SK-N-SH (cell line): ENCODE data around the gene DCAF8. TPM values are rescaled to one million over a fixed set of nuclear protein-coding genes. Genes with fewer than 3 reads are reported as not detected.

Experiments used
- CTCF ChIA-PET: fragments of 300-600, 350-600 bp; formaldehyde crosslinking; extraction: SDS; loops from one replicate; lab custom pipeline; 2021; lab: Yijun Ruan, JAX
- POLR2A ChIA-PET: fragments of 350-600 bp; sonication (Branson Sonifier 250); formaldehyde crosslinking; extraction: SDS; loops from one replicate; lab custom pipeline; 2020; ENCODE audit warnings: antibody characterized with exemption, inconsistent platforms; lab: Yijun Ruan, JAX
- DNase-seq: peaks from one replicate; pipeline ENCODE4 v3.0.0; 2012
- H2AFZ ChIP-seq: fragments of 200-600 bp; sonication (generic); 2 replicates; pipeline ENCODE4 v1.8.1; 2016; ENCODE audit warnings: antibody characterized with exemption, mild to moderate bottlenecking, low read depth
- H3F3A ChIP-seq: fragments of 200-600 bp; sonication (generic); replicated peaks from 2 replicates; pipeline ENCODE3; 2016; ENCODE audit warnings: antibody characterized with exemption, mild to moderate bottlenecking; ENCODE audit not compliant: insufficient read depth
- H3K27ac ChIP-seq, 2 experiments: fragments of 200-500 bp in 1 of 2; fragments of 200-600 bp in 1 of 2; sonication (Bioruptor generic) in 1 of 2; sonication (generic), shearing (Covaris generic) in 1 of 2; 2 replicates each; pipeline versions ENCODE4 v1.5.1 to v1.6.1; 2014 to 2016; ENCODE audit warnings: low read depth in 2 of 2, inconsistent platforms in 1 of 2, low read length in 1 of 2, mild to moderate bottlenecking in 1 of 2, mixed read lengths in 1 of 2
- H3K27me3 ChIP-seq: fragments of 200-600 bp; sonication (generic), shearing (Covaris generic); 2 replicates; pipeline ENCODE4 v1.6.1; 2016; ENCODE audit warnings: mixed run types; ENCODE audit not compliant: insufficient read depth
- H3K36me3 ChIP-seq, 2 experiments: fragments of 200-500 bp in 1 of 2; fragments of 200-600 bp in 1 of 2; sonication (Bioruptor generic) in 1 of 2; sonication (generic) in 1 of 2; replicated peaks in 1 of 2; 2 replicates each; pipeline versions ENCODE3 to v1.5.1; 2014 to 2016; ENCODE audit warnings: low read length in 1 of 2, mild to moderate bottlenecking in 1 of 2; ENCODE audit not compliant: insufficient read depth in 2 of 2, control insufficient read depth in 1 of 2
- H3K4me1 ChIP-seq, 2 experiments: fragments of 200-500 bp in 1 of 2; fragments of 200-600 bp in 1 of 2; sonication (Bioruptor generic) in 1 of 2; sonication (generic), shearing (Covaris generic) in 1 of 2; 2 replicates each; pipeline versions ENCODE4 v1.5.1 to v1.6.1; 2014 to 2016; ENCODE audit warnings: low read depth in 1 of 2, low read length in 1 of 2, mixed run types in 1 of 2; ENCODE audit not compliant: insufficient read depth in 2 of 2, control insufficient read depth in 1 of 2
- H3K4me2 ChIP-seq: fragments of 200-600 bp; sonication (generic), shearing (Covaris generic); 2 replicates; pipeline ENCODE4 v1.6.1; 2017; ENCODE audit warnings: mixed run types
- H3K4me3 ChIP-seq, 2 experiments: fragments of 200-500 bp in 1 of 2; fragments of 200-600 bp in 1 of 2; sonication (Bioruptor generic) in 1 of 2; sonication (generic), shearing (Covaris generic) in 1 of 2; 2 replicates each; pipeline versions ENCODE4 v1.5.1 to v1.8.1; 2014 to 2016; ENCODE audit warnings: low read depth in 2 of 2, inconsistent platforms in 1 of 2, low read length in 1 of 2, mild to moderate bottlenecking in 1 of 2, mixed read lengths in 1 of 2, moderate library complexity in 1 of 2
- H3K79me2 ChIP-seq: fragments of 200-600 bp; sonication (generic); 2 replicates; pipeline ENCODE4 v1.8.1; 2017; ENCODE audit warnings: mild to moderate bottlenecking; ENCODE audit not compliant: insufficient read depth
- H3K9ac ChIP-seq: fragments of 200-600 bp; sonication (generic); 2 replicates; pipeline ENCODE4 v1.6.1; 2017; ENCODE audit warnings: mixed run types
- H3K9me2 ChIP-seq: fragments of 200-600 bp; sonication (generic); 2 replicates; pipeline ENCODE4 v1.6.1; 2017; ENCODE audit warnings: mixed run types
- H3K9me3 ChIP-seq: fragments of 200-600 bp; sonication (generic); 2 replicates; pipeline ENCODE4 v1.6.1; 2017; ENCODE audit warnings: mixed run types, mild to moderate bottlenecking, moderate library complexity
- H4K20me1 ChIP-seq: fragments of 200-600 bp; sonication (generic); 2 replicates; pipeline ENCODE4 v1.6.1; 2017; ENCODE audit warnings: mild to moderate bottlenecking, mixed run types; ENCODE audit not compliant: insufficient read depth
- CHD2 ChIP-seq: fragments of 150-350 bp; IDR thresholded peaks from 2 replicates; pipeline ENCODE4 v1.6.1; 2018; ENCODE audit warnings: low read length; ENCODE audit not compliant: partially characterized antibody
- ELF1 ChIP-seq: IDR thresholded peaks from 2 replicates; pipeline ENCODE4 v1.4.0; 2012
- FOSL2 ChIP-seq: IDR thresholded peaks from 2 replicates; pipeline ENCODE4 v1.4.0; 2012; ENCODE audit warnings: low read depth, mild to moderate bottlenecking, moderate library complexity, borderline replicate concordance
- FOXM1 ChIP-seq: IDR thresholded peaks from 2 replicates; pipeline ENCODE4 v1.4.0; 2012; ENCODE audit warnings: low read depth, mild to moderate bottlenecking
- GABPA ChIP-seq: IDR thresholded peaks from 2 replicates; pipeline ENCODE4 v1.4.0; 2012; ENCODE audit warnings: low read depth, mild to moderate bottlenecking
- IRF3 ChIP-seq: fragments of 150-350 bp; IDR thresholded peaks from 2 replicates; pipeline ENCODE4 v1.6.1; 2016; ENCODE audit warnings: mild to moderate bottlenecking, low read depth, low read length
- JUND ChIP-seq: IDR thresholded peaks from 2 replicates; pipeline ENCODE4 v1.4.0; 2012
- MAX ChIP-seq: IDR thresholded peaks from 2 replicates; pipeline ENCODE4 v1.4.0; 2012; ENCODE audit warnings: low read depth
- MEF2A ChIP-seq: IDR thresholded peaks from 2 replicates; pipeline ENCODE4 v1.4.0; 2012; ENCODE audit warnings: low read depth, borderline replicate concordance
- MXI1 ChIP-seq: IDR thresholded peaks from 2 replicates; pipeline ENCODE4 v1.6.1; 2012; ENCODE audit warnings: mild to moderate bottlenecking, low read depth, low read length, improper control_type of control experiment
- RCOR1 ChIP-seq: fragments of 150-350 bp; IDR thresholded peaks from 2 replicates; pipeline ENCODE4 v1.6.1; 2017; ENCODE audit warnings: antibody characterized with exemption, low read length
- SMC3 ChIP-seq: IDR thresholded peaks from 2 replicates; pipeline ENCODE4 v1.6.1; 2012; ENCODE audit warnings: low read depth, low read length, improper control_type of control experiment
- TCF12 ChIP-seq: IDR thresholded peaks from 2 replicates; pipeline ENCODE4 v1.4.0; 2012
- TEAD4 ChIP-seq: IDR thresholded peaks from 2 replicates; pipeline ENCODE4 v1.4.0; 2012; ENCODE audit warnings: mild to moderate bottlenecking, borderline replicate concordance; ENCODE audit not compliant: insufficient read depth
- USF1 ChIP-seq: IDR thresholded peaks from 2 replicates; pipeline ENCODE4 v1.4.0; 2012; ENCODE audit warnings: low read depth, borderline replicate concordance
- YY1 ChIP-seq: IDR thresholded peaks from 2 replicates; pipeline ENCODE4 v1.4.0; 2012; ENCODE audit warnings: low read depth, mild to moderate bottlenecking
- ZBTB33 ChIP-seq: IDR thresholded peaks from 2 replicates; pipeline ENCODE4 v1.4.0; 2012; ENCODE audit warnings: low read depth, borderline replicate concordance
- WGBS: methylation state at CpG from one replicate; pipeline ENCODE4 v1.1.6; 2017; ENCODE audit warnings: low lambda C conversion rate; 5-methylcytosine and 5-hydroxymethylcytosine counted together
- polyA plus RNA-seq, 3 experiments: library from polyadenylated mRNA; depleted of rRNA; stranded (reverse); fragments of >200 nt; gene quantifications; 2 replicates each; pipeline ENCODE4 v1.2.3, GENCODE V29; 2012
- TF ChIP-seq, protein P1 (sequence below): IDR thresholded peaks from 2 replicates; pipeline ENCODE4 v1.6.1; 2012; ENCODE audit warnings: mild to moderate bottlenecking, low read depth, low read length, moderate library complexity

Gene DCAF8
- polyA plus RNA-seq, 1 of the 3 experiments (the other 2 are of a cell fraction), result 108 TPM

- no peak overlapping the region for H3K4me3 ChIP-seq
- CTCF ChIA-PET, result interaction anchor here (1.2 to 26.9 kb wide), 5 partner anchors 13 to 145 kb away, joined by 3 to 293 read pairs (median 31); partner anchors contain the start of gene CASQ1
- no peak overlapping the region for H3K4me2 ChIP-seq
- no peaks in the 10 kb centered on the region for H3K27me3 ChIP-seq
- WGBS, result 92% methylated on average over 1 of the region's 1 CpG
- TF ChIP-seq, protein P1, sequence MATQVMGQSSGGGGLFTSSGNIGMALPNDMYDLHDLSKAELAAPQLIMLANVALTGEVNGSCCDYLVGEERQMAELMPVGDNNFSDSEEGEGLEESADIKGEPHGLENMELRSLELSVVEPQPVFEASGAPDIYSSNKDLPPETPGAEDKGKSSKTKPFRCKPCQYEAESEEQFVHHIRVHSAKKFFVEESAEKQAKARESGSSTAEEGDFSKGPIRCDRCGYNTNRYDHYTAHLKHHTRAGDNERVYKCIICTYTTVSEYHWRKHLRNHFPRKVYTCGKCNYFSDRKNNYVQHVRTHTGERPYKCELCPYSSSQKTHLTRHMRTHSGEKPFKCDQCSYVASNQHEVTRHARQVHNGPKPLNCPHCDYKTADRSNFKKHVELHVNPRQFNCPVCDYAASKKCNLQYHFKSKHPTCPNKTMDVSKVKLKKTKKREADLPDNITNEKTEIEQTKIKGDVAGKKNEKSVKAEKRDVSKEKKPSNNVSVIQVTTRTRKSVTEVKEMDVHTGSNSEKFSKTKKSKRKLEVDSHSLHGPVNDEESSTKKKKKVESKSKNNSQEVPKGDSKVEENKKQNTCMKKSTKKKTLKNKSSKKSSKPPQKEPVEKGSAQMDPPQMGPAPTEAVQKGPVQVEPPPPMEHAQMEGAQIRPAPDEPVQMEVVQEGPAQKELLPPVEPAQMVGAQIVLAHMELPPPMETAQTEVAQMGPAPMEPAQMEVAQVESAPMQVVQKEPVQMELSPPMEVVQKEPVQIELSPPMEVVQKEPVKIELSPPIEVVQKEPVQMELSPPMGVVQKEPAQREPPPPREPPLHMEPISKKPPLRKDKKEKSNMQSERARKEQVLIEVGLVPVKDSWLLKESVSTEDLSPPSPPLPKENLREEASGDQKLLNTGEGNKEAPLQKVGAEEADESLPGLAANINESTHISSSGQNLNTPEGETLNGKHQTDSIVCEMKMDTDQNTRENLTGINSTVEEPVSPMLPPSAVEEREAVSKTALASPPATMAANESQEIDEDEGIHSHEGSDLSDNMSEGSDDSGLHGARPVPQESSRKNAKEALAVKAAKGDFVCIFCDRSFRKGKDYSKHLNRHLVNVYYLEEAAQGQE, result no peak
- TF ChIP-seq MXI1 (no peak), GABPA (no peak), IRF3 (no peak), CHD2 (no peak), MAX (no peak), YY1 (no peak), FOXM1 (no peak), USF1 (no peak), TCF12 (no peak), TEAD4 (no peak), ZBTB33 (no peak), SMC3 (no peak), FOSL2 (no peak), ELF1 (no peak), MEF2A (no peak), JUND (no peak), RCOR1 (no peak)
- H3K79me2 ChIP-seq, result peaks cover 87% of the 10 kb centered on the region
- H3K9ac ChIP-seq, result no peak overlapping the region
- H3F3A ChIP-seq, result peaks cover 4% of the 10 kb centered on the region
- H2AFZ ChIP-seq, result no peak overlapping the region
- no peaks in the 10 kb centered on the region for H3K9me3 ChIP-seq
- DNase-seq, result no peak
- H3K9me2 ChIP-seq, result no peaks in the 10 kb centered on the region
- H3K36me3 ChIP-seq, result peaks cover 22 to 30% of the 10 kb centered on the region in 2 experiments
- no peak overlapping the region for H3K27ac ChIP-seq
- peaks cover 0 to 8% of the 10 kb centered on the region in 2 experiments; a peak in 1 of 4 replicates for H3K4me1 ChIP-seq
- peaks cover 55% of the 10 kb centered on the region for H4K20me1 ChIP-seq
- POLR2A ChIA-PET, result no interaction called here
These were observed 15.3 kb downstream of the DCAF8 start for GRCh38 chr1:160247053-160247452.
